OCI-LY3 (cell line): Measurements from ENCODE around the gene COQ9.

ENCODE experiments used
- CTCF ChIP-seq: fragments of 200-600, 300-600 bp; sonication (generic); IDR thresholded peaks from 2 replicates; pipeline ENCODE4 v1.5.1; 2014; ENCODE audit warnings: antibody characterized with exemption, low read length, low read depth
- EZH2phosphoT487 ChIP-seq: fragments of 200-600 bp; shearing (Covaris generic); IDR thresholded peaks from 2 replicates; pipeline ENCODE4 v1.6.1; 2018; ENCODE audit warnings: antibody characterized with exemption, mixed run types, low read depth

GRCh38 chr16:57503366-57503765 is 56.1 kb downstream of the COQ9 start:
- TF ChIP-seq CTCF = no peak
- no peak for TF ChIP-seq EZH2phosphoT487
